Activated CD4-positive, alpha-beta T cell treated with anti-CD3 and anti-CD28 coated beads for 48 hours (primary cell): ENCODE results near the gene KIF6.

Experiments used
- DNase-seq: peaks from one replicate; pipeline ENCODE4 v3.0.0-alpha.2; 2020

Gene KIF6

GRCh38 chr6:39338397-39338796 lies 386.8 kb downstream of the KIF6 start:
- DNase-seq: no peak

- no peak for DNase-seq
Measured at GRCh38 chr6:39335780-39336545, 389.2 kb downstream of the KIF6 start.

- no peak for DNase-seq
Measured at GRCh38 chr6:39333644-39334438, 391.4 kb downstream of the KIF6 start.

- DNase-seq: no peak
Measured at GRCh38 chr6:39330476-39330875, 394.7 kb downstream of the KIF6 start.

GRCh38 chr6:39330057-39330456 lies 395.2 kb downstream of the KIF6 start:
- DNase-seq: no peak

- DNase-seq: no peak
Measured at GRCh38 chr6:39328066-39328465, 397.1 kb downstream of the KIF6 start.

GRCh38 chr6:39327507-39327906 lies 397.7 kb downstream of the KIF6 start:
- no peak for DNase-seq

- DNase-seq: no peak
Measured at GRCh38 chr6:39322306-39322850, 402.8 kb downstream of the KIF6 start, which contains the start of gene KCNK16. Gene KCNK16 (minus strand): TSS chr6:39322702. CDS start chr6:39322540, 162 bp downstream.

- no peak for DNase-seq
Measured at GRCh38 chr6:39321761-39322160, 403.4 kb downstream of the KIF6 start.

- DNase-seq: no peak
Measured at GRCh38 chr6:39320363-39320984, 404.7 kb downstream of the KIF6 start.

- DNase-seq: no peak
Measured at GRCh38 chr6:39319621-39320362, 405.4 kb downstream of the KIF6 start.

GRCh38 chr6:39317256-39317655 lies 408.0 kb downstream of the KIF6 start:
- no peak for DNase-seq

GRCh38 chr6:39314273-39314795 lies 410.9 kb downstream of the KIF6 start, which contains the start of gene KCNK17:
Gene KCNK17 (minus strand): TSS chr6:39314419. CDS start chr6:39314320, 99 bp downstream.
- no peak for DNase-seq

- no peak for DNase-seq
Measured at GRCh38 chr6:39313526-39314272, 411.5 kb downstream of the KIF6 start.

- DNase-seq: no peak
Measured at GRCh38 chr6:39312912-39313525, 412.2 kb downstream of the KIF6 start.

- DNase-seq: no peak
Measured at GRCh38 chr6:39310542-39310941, 414.7 kb downstream of the KIF6 start.

- peak; percentile 76 for DNase-seq
Measured at GRCh38 chr6:39309942-39310531, 415.2 kb downstream of the KIF6 start.

- no peak for DNase-seq
Measured at GRCh38 chr6:39307462-39307861, 417.7 kb downstream of the KIF6 start.

- no peak for DNase-seq
Measured at GRCh38 chr6:39304951-39305350, 420.3 kb downstream of the KIF6 start.

GRCh38 chr6:39303425-39304153 lies 421.6 kb downstream of the KIF6 start:
- DNase-seq: no peak
